Stimulated activated CD8-positive, alpha-beta memory T cell treated with anti-CD3 and anti-CD28 coated beads, Interleukin-4, amount 100 ng/mL, for 4 hours (primary cell): ENCODE measurements around the gene EFNA4.

Experiments
- DNase-seq, 2 donors: peaks; one replicate each; pipeline ENCODE4 v3.0.0-alpha.2; 2020; ENCODE audit warnings: low read depth in 2 of 2, low spot score in 1 of 2

The EFNA4 gene

GRCh38 chr1:155063550-155064110 is at the start of gene EFNA4:
TSS of gene EFNA4 (plus strand) at chr1:155063740. CDS start at chr1:155063824, 84 bp downstream.
- peak; percentile 56 to 62 for DNase-seq

GRCh38 chr1:155014709-155015508 is 48.6 kb upstream of the EFNA4 start:
- no peak for DNase-seq

- DNase-seq: no peak
Observed at GRCh38 chr1:155015527-155016230, 47.9 kb upstream of the EFNA4 start.

GRCh38 chr1:155016231-155016831 is 47.2 kb upstream of the EFNA4 start:
- DNase-seq: no peak

- DNase-seq: peak; percentile 77 to 83
Observed at GRCh38 chr1:155017041-155017945, 46.2 kb upstream of the EFNA4 start.

- DNase-seq: no peak
Observed at GRCh38 chr1:155017946-155018316, 45.6 kb upstream of the EFNA4 start.

- no peak for DNase-seq
Observed at GRCh38 chr1:155018617-155019348, 44.8 kb upstream of the EFNA4 start.

GRCh38 chr1:155019377-155020245 is 43.9 kb upstream of the EFNA4 start:
- DNase-seq: no peak

GRCh38 chr1:155022136-155022926 is 41.2 kb upstream of the EFNA4 start:
- DNase-seq: no peak

GRCh38 chr1:155022927-155023236 is 40.7 kb upstream of the EFNA4 start:
- no peak for DNase-seq

- no peak for DNase-seq
Observed at GRCh38 chr1:155023627-155024026, 39.9 kb upstream of the EFNA4 start.

- no peak for DNase-seq
Observed at GRCh38 chr1:155024315-155024714, 39.2 kb upstream of the EFNA4 start.

GRCh38 chr1:155026154-155026553 is 37.4 kb upstream of the EFNA4 start:
- no peak for DNase-seq

- DNase-seq: no peak
Observed at GRCh38 chr1:155026588-155026987, 37.0 kb upstream of the EFNA4 start.

- DNase-seq: no peak
Observed at GRCh38 chr1:155029513-155030242, 33.9 kb upstream of the EFNA4 start.

- DNase-seq: no peak
Observed at GRCh38 chr1:155030243-155030795, 33.2 kb upstream of the EFNA4 start.

GRCh38 chr1:155030899-155031298 is 32.6 kb upstream of the EFNA4 start:
- DNase-seq: no peak

- DNase-seq: no peak
Observed at GRCh38 chr1:155032886-155033285, 30.7 kb upstream of the EFNA4 start.
